HepG2 (cell line): Measurements from ENCODE around the gene PI3. TPM values are rescaled to one million over a fixed set of nuclear protein-coding genes. Genes with fewer than 3 reads are reported as not detected.

Experiments used
- ATAC-seq: fragments of 200-7000 bp; cut with Tn5 transposase; 3 replicates; pipeline ENCODE4 v1.9.1; 2020; ENCODE audit warnings: mild to moderate bottlenecking, moderate library complexity
- BruUV-seq: library from RNA; stranded (reverse); fragments of 400-500 nt; replicated peaks from 2 replicates; lab custom pipeline; 2021; lab: Mats Ljungman, UMichigan
- CTCF ChIA-PET: fragments of 300-600 bp; formaldehyde crosslinking; extraction: SDS; loops from one replicate; lab custom pipeline; 2021; ENCODE audit warnings: low total read pairs, inconsistent platforms, low intra/inter-chr PET ratio; lab: Yijun Ruan, JAX
- POLR2A ChIA-PET: fragments of 350-600 bp; sonication (Branson Sonifier 250); formaldehyde crosslinking; loops from one replicate; lab custom pipeline; 2020; ENCODE audit warnings: antibody characterized with exemption, inconsistent platforms; lab: Yijun Ruan, JAX
- DNase-seq: peaks from one replicate; pipeline ENCODE4 v3.0.0-alpha.2; 2015; ENCODE audit warnings: low spot score
- FAIRE-seq: peaks from 3 replicates; lab custom pipeline; 2011; peaks lifted over from hg19 to GRCh38; lab: Jason Lieb, UNC
- H2AFZ ChIP-seq: one replicate; pipeline ENCODE4 v1.6.1; 2011; ENCODE audit warnings: low read length, inconsistent platforms
- H3K27ac ChIP-seq: fragments of 300-600 bp; 3 replicates; pipeline ENCODE4 v1.8.0; 2011; ENCODE audit warnings: mixed run types, mild to moderate bottlenecking, mixed read lengths, low read length, inconsistent platforms; ENCODE audit not compliant: insufficient read depth; ENCODE audit errors: extremely low read length
- H3K27me3 ChIP-seq, 2 experiments: fragments of 200-600 bp in 1 of 2; 2 replicates in 1 of 2; 3 replicates in 1 of 2; pipeline versions ENCODE4 v1.6.0 to v1.8.0; 2011; ENCODE audit warnings: low read length in 2 of 2, mild to moderate bottlenecking in 2 of 2, moderate library complexity in 2 of 2, inconsistent platforms in 1 of 2; ENCODE audit not compliant: insufficient read depth in 2 of 2, control insufficient read depth in 1 of 2
- H3K36me3 ChIP-seq, 2 experiments: fragments of 200-600 bp in 1 of 2; replicated peaks in 1 of 2; 2 replicates in 1 of 2; 3 replicates in 1 of 2; pipeline versions ENCODE4 v1.5.1 to v1.8.0; 2011; ENCODE audit warnings: low read length in 2 of 2, inconsistent platforms in 1 of 2; ENCODE audit not compliant: insufficient read depth in 2 of 2, control insufficient read depth in 1 of 2
- H3K4me1 ChIP-seq: 2 replicates; pipeline ENCODE4 v1.5.1; 2012; ENCODE audit warnings: low read length, inconsistent platforms; ENCODE audit not compliant: insufficient read depth
- H3K4me2 ChIP-seq: 2 replicates; pipeline ENCODE4 v1.6.0; 2011; ENCODE audit warnings: low read depth, low read length, inconsistent platforms
- H3K4me3 ChIP-seq, 3 experiments: fragments of 200-600 bp in 1 of 3; sonication (generic), shearing (Covaris generic) in 1 of 3; replicated peaks in 1 of 3; 2 replicates each; pipeline ENCODE4 v1.5.1; 2011 to 2016; ENCODE audit warnings: low read length in 3 of 3, inconsistent platforms in 2 of 3, low read depth in 2 of 3, mild to moderate bottlenecking in 2 of 3, control low read depth in 1 of 3, mixed read lengths in 1 of 3; ENCODE audit not compliant: insufficient read depth in 1 of 3
- H3K79me2 ChIP-seq: one replicate; pipeline ENCODE4 v1.6.1; 2011; ENCODE audit warnings: low read length, inconsistent platforms; ENCODE audit not compliant: insufficient read depth
- H3K9ac ChIP-seq: 2 replicates; pipeline ENCODE4 v1.6.0; 2011; ENCODE audit warnings: mild to moderate bottlenecking, low read depth, low read length, inconsistent platforms; ENCODE audit not compliant: insufficient read depth
- H3K9me3 ChIP-seq: 2 replicates; pipeline ENCODE4 v1.5.1; 2012; ENCODE audit warnings: mild to moderate bottlenecking, low read length
- H4K20me1 ChIP-seq: 2 replicates; pipeline ENCODE4 v1.6.0; 2011; ENCODE audit warnings: inconsistent platforms, mild to moderate bottlenecking, low read length, moderate library complexity; ENCODE audit not compliant: insufficient read depth
- MAFF ChIP-seq: IDR thresholded peaks from 2 replicates; pipeline ENCODE4 v1.6.1; 2011; ENCODE audit warnings: low read depth, low read length, improper control_type of control experiment
- SP5 ChIP-seq: IDR thresholded peaks from 2 replicates; pipeline ENCODE4 v1.6.1; 2016; ENCODE audit warnings: low read depth, borderline replicate concordance
- TOE1 ChIP-seq: sonication (generic); formaldehyde crosslinking; IDR thresholded peaks from 2 replicates; pipeline ENCODE4 v1.4.0; 2020; ENCODE audit warnings: mild to moderate bottlenecking, missing genetic modification reagents
- ZBTB25 ChIP-seq: IDR thresholded peaks from 2 replicates; pipeline ENCODE4 v1.6.1; 2018; ENCODE audit warnings: missing genetic modification reagents
- ZBTB3 ChIP-seq: sonication (generic); formaldehyde crosslinking; IDR thresholded peaks from 2 replicates; pipeline ENCODE4 v1.4.0; 2020; ENCODE audit warnings: low read depth, mild to moderate bottlenecking, moderate library complexity, missing genetic modification reagents, borderline replicate concordance
- ZFP36 ChIP-seq: fragments of 150-350 bp; IDR thresholded peaks from 2 replicates; pipeline ENCODE4 v1.6.1; 2018; ENCODE audit warnings: borderline replicate concordance, low read length, low read depth; ENCODE audit not compliant: partially characterized antibody
- ZFP37 ChIP-seq: sonication (generic); formaldehyde crosslinking; IDR thresholded peaks from 2 replicates; pipeline ENCODE4 v1.4.0; 2020; ENCODE audit warnings: missing genetic modification reagents, borderline replicate concordance
- ZNF10 ChIP-seq: sonication (generic); formaldehyde crosslinking; IDR thresholded peaks from 2 replicates; pipeline ENCODE4 v1.4.0; 2020; ENCODE audit warnings: mild to moderate bottlenecking, low read depth, missing genetic modification reagents, borderline replicate concordance
- ZNF138 ChIP-seq: sonication (generic); formaldehyde crosslinking; IDR thresholded peaks from 2 replicates; pipeline ENCODE4 v1.5.0; 2020; ENCODE audit warnings: mild to moderate bottlenecking, low read depth, missing genetic modification reagents
- ZNF556 ChIP-seq: sonication (generic); formaldehyde crosslinking; IDR thresholded peaks from 2 replicates; pipeline ENCODE4 v1.4.0; 2020; ENCODE audit warnings: mild to moderate bottlenecking, missing genetic modification reagents, borderline replicate concordance
- WGBS: methylation state at CpG from one replicate; pipeline ENCODE4 v1.1.6; 2017; ENCODE audit warnings: low lambda C conversion rate; 5-methylcytosine and 5-hydroxymethylcytosine counted together
- in situ Hi-C: cut with HindIII; loops from 2 replicates; pipeline ENCODE4 v1.10.0; 2017; ENCODE audit warnings: low pct_unique_long_range_greater_than_20kb; ENCODE audit not compliant: extremely low pct_ligation_motif_present
- intact Hi-C: fragments of 100-400 bp; cut with micrococcal nuclease; formaldehyde crosslinking; loops from one replicate; pipeline ENCODE4 v1.10.0; 2022; ENCODE audit not compliant: unreplicated experiment
- polyA plus RNA-seq, 8 experiments: library from polyadenylated mRNA; depleted of rRNA in 3 of 8; stranded (reverse) in 7 of 8; unstranded in 1 of 8; fragments of >200 nt; fragmentation: Illumina TruSeq in 4 of 8; extraction: Trizol in 4 of 8; gene quantifications; 2 replicates each; pipeline versions ENCODE4 v1.2.1 to v1.2.3, GENCODE V29; 2011 to 2016; ENCODE audit warnings: low read depth in 4 of 8, missing spikeins in 1 of 8, mixed read lengths in 1 of 8; ENCODE audit not compliant: insufficient read depth in 1 of 8
- total RNA-seq, 5 experiments: library from RNA; depleted of rRNA; stranded (reverse); fragments of >200 nt; fragmentation: Illumina TruSeq; extraction: Trizol; gene quantifications; 2 replicates each; pipeline ENCODE4 v1.2.3, GENCODE V29; 2016; ENCODE audit warnings: low read depth in 1 of 5

Gene PI3
- total and polyA plus RNA-seq, 2 of the 13 experiments (the other 11 are each of a cell fraction or from before 2014, with no cell fraction given): 0.22 TPM; not detected in 1

- Histone ChIP-seq H2AFZ (no peak overlapping the region), H3K36me3 (no peaks in the 10 kb centered on the region), H3K79me2 (no peaks in the 10 kb centered on the region), H4K20me1 (no peaks in the 10 kb centered on the region), H3K4me1 (no peaks in the 10 kb centered on the region), H3K27ac (no peak overlapping the region), H3K9me3 (no peaks in the 10 kb centered on the region), H3K4me2 (no peak overlapping the region), H3K4me3 (no peak overlapping the region), H3K9ac (no peak overlapping the region), H3K27me3 (no peaks in the 10 kb centered on the region; a peak in 1 of 5 replicates)
- WGBS: 0% methylated on average over 2 of the region's 2 CpGs
- TF ChIP-seq ZFP37 (no peak), ZNF10 (CRISPR knock-in tag) (no peak), ZBTB25 (CRISPR knock-in tag) (no peak), MAFF (no peak), ZNF138 (CRISPR knock-in tag) (no peak), ZBTB3 (CRISPR knock-in tag) (no peak)
- BruUV-seq: no TSS peak
- ChIA-PET CTCF (no interaction called here), POLR2A (no interaction called here)
- ATAC-seq: no peak
- in situ Hi-C loops (no loop called here), intact Hi-C loops (no loop called here)
- DNase-seq: no peak
- FAIRE-seq: no peak
Observed at GRCh38 chr20:45152405-45152804, 22.3 kb upstream of the PI3 start.

GRCh38 chr20:45153147-45153546 lies 21.6 kb upstream of the PI3 start:
- BruUV-seq: no TSS peak
- intact Hi-C loops (no loop called here), in situ Hi-C loops (no loop called here)
- no peak overlapping the region for H3K4me3 ChIP-seq
- WGBS: 3% methylated on average over 3 of the region's 3 CpGs
- no peak overlapping the region for H2AFZ ChIP-seq
- no peaks in the 10 kb centered on the region for H3K36me3 ChIP-seq
- H3K27ac ChIP-seq: no peak overlapping the region
- no peaks in the 10 kb centered on the region for H3K9me3 ChIP-seq
- no peaks in the 10 kb centered on the region for H3K4me1 ChIP-seq
- DNase-seq (no peak), FAIRE-seq (no peak), ATAC-seq (no peak)
- H3K27me3 ChIP-seq: no peaks in the 10 kb centered on the region; a peak in 1 of 5 replicates
- no peak overlapping the region for H3K9ac ChIP-seq
- POLR2A ChIA-PET: no interaction called here
- H3K4me2 ChIP-seq: no peak overlapping the region
- TF ChIP-seq ZNF556 (CRISPR knock-in tag): no peak
- TF ChIP-seq SP5: no peak
- no peak for TF ChIP-seq TOE1
- no peak for TF ChIP-seq ZFP36
- CTCF ChIA-PET: no interaction called here
- no peaks in the 10 kb centered on the region for H3K79me2 ChIP-seq
- no peaks in the 10 kb centered on the region for H4K20me1 ChIP-seq
